ENCODE data around the gene RAB10. TPM values are rescaled to one million over a fixed set of nuclear protein-coding genes. Genes with fewer than 3 reads are reported as not detected.

The RAB10 gene
- total and polyA plus RNA-seq, 2 of the 13 experiments (the other 11 are each of a cell fraction or from before 2014, with no cell fraction given): 48.2 to 120 TPM

- H3K27ac ChIP-seq (ENCODE audit: extremely low read length, insufficient read depth, low read length): no peak overlapping the region
- no peaks in the 10 kb centered on the region for H3K79me2 ChIP-seq (ENCODE audit: insufficient read depth, low read length)
- ChIA-PET CTCF (ENCODE audit: low intra/inter-chr PET ratio, low total read pairs) (no interaction called here), POLR2A (no interaction called here)
- ATAC-seq (peak; percentile 11; the same call in 2 of the 3 replicates), DNase-seq (ENCODE audit: low spot score) (no peak), FAIRE-seq (no peak)
- in situ Hi-C loops (cut with HindIII; ENCODE audit: extremely low pct_ligation_motif_present, low pct_unique_long_range_greater_than_20kb): no loop called here
- H3K9ac ChIP-seq (ENCODE audit: insufficient read depth, low read depth, low read length): no peak overlapping the region
- H3K9me3 ChIP-seq (ENCODE audit: low read length): no peaks in the 10 kb centered on the region
- H3K4me3 ChIP-seq (replicated peaks in 1 of 3; ENCODE audit: insufficient read depth in 1 of 3, low read depth in 2 of 3, low read length in 3 of 3): no peak overlapping the region
- H3K36me3 ChIP-seq (replicated peaks in 1 of 2; ENCODE audit: control insufficient read depth in 1 of 2, insufficient read depth in 2 of 2, low read length in 2 of 2): no peaks in the 10 kb centered on the region
- no peak overlapping the region for H3K4me2 ChIP-seq (ENCODE audit: low read depth, low read length)
- no peak overlapping the region for H2AFZ ChIP-seq (ENCODE audit: low read length)
- H4K20me1 ChIP-seq (ENCODE audit: insufficient read depth, low read length): no peaks in the 10 kb centered on the region; the same call in 1 of the 2 replicates
- TF ChIP-seq MTERF4 (CRISPR knock-in tag; IDR thresholded peaks at IDR 0.05): no peak
- TF ChIP-seq KMT2B (CRISPR knock-in tag; IDR thresholded peaks at IDR 0.05): no peak
- TF ChIP-seq SAFB2 (CRISPR knock-in tag; IDR thresholded peaks at IDR 0.05; ENCODE audit: borderline replicate concordance, low read depth): no peak
- TF ChIP-seq ZNF563 (CRISPR knock-in tag; IDR thresholded peaks at IDR 0.05): no peak
- TF ChIP-seq SP4 (CRISPR knock-in tag; IDR thresholded peaks at IDR 0.05): no peak
- BruUV-seq (replicated peaks): no TSS peak
- peaks cover 8 to 33% of the 10 kb centered on the region in 2 experiments for H3K27me3 ChIP-seq (ENCODE audit: control insufficient read depth in 1 of 2, insufficient read depth in 2 of 2, low read length in 2 of 2)
- H3K4me1 ChIP-seq (ENCODE audit: insufficient read depth, low read length): peaks cover 10% of the 10 kb centered on the region
- intact Hi-C loops (cut with micrococcal nuclease; ENCODE audit: unreplicated experiment): loop anchor here (5.0 kb wide), 1 partner anchor 157 kb away; no protein-coding TSS in a partner anchor
- WGBS (ENCODE audit: low lambda C conversion rate): 59% methylated on average over 14 of the region's 14 CpGs
Measured at GRCh38 chr2:26169681-26170414, 136.0 kb downstream of the RAB10 start.

- CTCF ChIA-PET (ENCODE audit: low intra/inter-chr PET ratio, low total read pairs): no interaction called here
- WGBS (ENCODE audit: low lambda C conversion rate): 30% methylated on average over 9 of the region's 9 CpGs
- FAIRE-seq: peak; percentile 15
- TF ChIP-seq GRHL1 (CRISPR knock-in tag; conservative IDR thresholded peaks at IDR 0.05) (no peak), ZNF512B (CRISPR knock-in tag; IDR thresholded peaks at IDR 0.05; ENCODE audit: borderline replicate concordance) (no peak), ZGPAT (CRISPR knock-in tag; IDR thresholded peaks at IDR 0.05) (0 out of 2 replicates have a peak, but pooled peaks have one; percentile 7), FOSL2 (CRISPR knock-in tag; IDR thresholded peaks at IDR 0.05) (peak; percentile 54; the same call in 1 of the 2 replicates)
Measured at GRCh38 chr2:26170795-26171194, 136.9 kb downstream of the RAB10 start.

More at GRCh38 chr2:26170795-26171194, 136.9 kb downstream of the RAB10 start:
- intact Hi-C loops (cut with micrococcal nuclease; ENCODE audit: unreplicated experiment): loop anchor here (5.0 kb wide), 1 partner anchor 157 kb away; no protein-coding TSS in a partner anchor
- no peak overlapping the region for H2AFZ ChIP-seq (ENCODE audit: low read length)
- H3K9ac ChIP-seq (ENCODE audit: insufficient read depth, low read depth, low read length): no peak overlapping the region
- DNase-seq (ENCODE audit: low spot score) (no peak), ATAC-seq (peak; percentile 49)
- no peak overlapping the region; a peak in 1 of 6 replicates for H3K4me3 ChIP-seq (replicated peaks in 1 of 3; ENCODE audit: insufficient read depth in 1 of 3, low read depth in 2 of 3, low read length in 3 of 3)
- H4K20me1 ChIP-seq (ENCODE audit: insufficient read depth, low read length): no peaks in the 10 kb centered on the region; the same call in 1 of the 2 replicates
- H3K27me3 ChIP-seq (ENCODE audit: control insufficient read depth in 1 of 2, insufficient read depth in 2 of 2, low read length in 2 of 2): peaks cover 11 to 42% of the 10 kb centered on the region in 2 experiments
- H3K79me2 ChIP-seq (ENCODE audit: insufficient read depth, low read length): no peaks in the 10 kb centered on the region
- no peak overlapping the region for H3K27ac ChIP-seq (ENCODE audit: extremely low read length, insufficient read depth, low read length)
- in situ Hi-C loops (cut with HindIII; ENCODE audit: extremely low pct_ligation_motif_present, low pct_unique_long_range_greater_than_20kb): no loop called here
- H3K36me3 ChIP-seq (replicated peaks in 1 of 2; ENCODE audit: control insufficient read depth in 1 of 2, insufficient read depth in 2 of 2, low read length in 2 of 2): no peaks in the 10 kb centered on the region
- no peaks in the 10 kb centered on the region for H3K9me3 ChIP-seq (ENCODE audit: low read length)
- POLR2A ChIA-PET: no interaction called here
- peak overlapping the region; percentile 14 for H3K4me2 ChIP-seq (ENCODE audit: low read depth, low read length)
- peaks cover 14% of the 10 kb centered on the region for H3K4me1 ChIP-seq (ENCODE audit: insufficient read depth, low read length)
- BruUV-seq (replicated peaks): no TSS peak

Measured in HepG2 (cell line).